HCT116 (cell line): ENCODE measurements around the gene NUF2. TPM values are rescaled to one million over a fixed set of nuclear protein-coding genes. Genes with fewer than 3 reads are reported as not detected.

ENCODE experiments used
- ATAC-seq: fragments of 200-7000 bp; cut with Tn5 transposase; 2 replicates; pipeline ENCODE4 v1.9.1; 2020; ENCODE audit warnings: mild to moderate bottlenecking, moderate library complexity
- BruUV-seq: library from RNA; stranded (reverse); fragments of 400-500 nt; replicated peaks from 2 replicates; lab custom pipeline; 2021; lab: Mats Ljungman, UMichigan
- CTCF ChIA-PET: fragments of 300-600 bp; sonication (Branson Sonifier 250); formaldehyde crosslinking; loops from one replicate; lab custom pipeline; 2021; ENCODE audit warnings: antibody characterized with exemption; lab: Charles Lee
- POLR2A ChIA-PET: fragments of 300-600, 350-600 bp; sonication (Branson Sonifier 250); formaldehyde crosslinking; loops from one replicate; lab custom pipeline; 2021; ENCODE audit warnings: antibody characterized with exemption; lab: Charles Lee
- RAD21 ChIA-PET, 2 experiments: fragments of 300-600 bp; sonication (Branson Sonifier 250); formaldehyde crosslinking; loops; one replicate each; lab custom pipeline; 2023; ENCODE audit warnings: low total read pairs in 2 of 2; ENCODE audit not compliant: uncharacterized antibody in 2 of 2, unreplicated experiment in 2 of 2, low non-redundant PET in 1 of 2; lab: Charles Lee
- DNase-seq: peaks from one replicate; pipeline ENCODE4 v3.0.0-alpha.2; 2010; ENCODE audit warnings: low read depth, low spot score
- H2AFZ ChIP-seq: fragments of 200-600 bp; shearing (Covaris generic), sonication (generic); 2 replicates; pipeline ENCODE4 v1.6.1; 2017; ENCODE audit warnings: low read depth, mixed run types, mixed read lengths, antibody characterized with exemption, low read length; ENCODE audit not compliant: poor library complexity, severe bottlenecking
- H3K27ac ChIP-seq: 2 replicates; pipeline ENCODE4 v1.5.1; 2012; ENCODE audit warnings: low read depth, low read length
- H3K27me3 ChIP-seq: fragments of 200-600 bp; sonication (generic); 2 replicates; pipeline ENCODE4 v1.6.1; 2016; ENCODE audit warnings: mixed run types, low read length, mixed read lengths; ENCODE audit not compliant: insufficient read depth
- H3K36me3 ChIP-seq, 2 experiments: fragments of 200-500 bp in 1 of 2; fragments of 200-600 bp in 1 of 2; sonication (Bioruptor generic) in 1 of 2; sonication (generic) in 1 of 2; 2 replicates each; pipeline versions ENCODE4 v1.5.1 to v1.6.1; 2014 to 2016; ENCODE audit warnings: low read length in 2 of 2, inconsistent platforms in 1 of 2, mixed read lengths in 1 of 2, mixed run types in 1 of 2; ENCODE audit not compliant: insufficient read depth in 2 of 2, control insufficient read depth in 1 of 2
- H3K4me1 ChIP-seq, 2 experiments: fragments of 200-600 bp in 1 of 2; sonication (generic) in 1 of 2; 2 replicates each; pipeline versions ENCODE4 v1.5.1 to v1.6.1; 2012 to 2017; ENCODE audit warnings: low read length in 2 of 2, inconsistent platforms in 1 of 2, mild to moderate bottlenecking in 1 of 2, mixed read lengths in 1 of 2, mixed run types in 1 of 2, moderate library complexity in 1 of 2; ENCODE audit not compliant: insufficient read depth in 2 of 2, control insufficient read depth in 1 of 2
- H3K4me2 ChIP-seq: fragments of 200-600 bp; sonication (generic); 2 replicates; pipeline ENCODE4 v1.6.1; 2017; ENCODE audit warnings: mixed run types, low read length, mixed read lengths
- H3K4me3 ChIP-seq, 2 experiments: fragments of 200-600 bp in 1 of 2; sonication (generic) in 1 of 2; replicated peaks in 1 of 2; 2 replicates each; pipeline ENCODE4 v1.5.1; 2011 to 2016; ENCODE audit warnings: low read length in 2 of 2, control low read depth in 1 of 2, low read depth in 1 of 2, mild to moderate bottlenecking in 1 of 2, mixed read lengths in 1 of 2, mixed run types in 1 of 2
- H3K79me2 ChIP-seq: fragments of 200-600 bp; sonication (generic); 2 replicates; pipeline ENCODE4 v1.6.1; 2017; ENCODE audit warnings: mild to moderate bottlenecking, mixed run types, low read length, moderate library complexity, mixed read lengths; ENCODE audit not compliant: insufficient read depth
- H3K9ac ChIP-seq: fragments of 200-600 bp; sonication (generic); 2 replicates; pipeline ENCODE4 v1.6.1; 2016; ENCODE audit warnings: low read length, mixed read lengths
- H3K9me2 ChIP-seq: fragments of 200-600 bp; sonication (generic), shearing (Covaris generic); 2 replicates; pipeline ENCODE4 v1.6.1; 2017; ENCODE audit warnings: mixed run types, mild to moderate bottlenecking, moderate library complexity; ENCODE audit not compliant: insufficient read depth
- H3K9me3 ChIP-seq, 2 experiments: fragments of 200-500 bp in 1 of 2; fragments of 200-600 bp in 1 of 2; sonication (Bioruptor generic) in 1 of 2; sonication (generic) in 1 of 2; 2 replicates each; pipeline ENCODE4 v1.6.1; 2014 to 2017; ENCODE audit warnings: low read length in 2 of 2, mixed read lengths in 2 of 2, inconsistent platforms in 1 of 2, low read depth in 1 of 2, mild to moderate bottlenecking in 1 of 2, mixed run types in 1 of 2, moderate library complexity in 1 of 2; ENCODE audit not compliant: control insufficient read depth in 1 of 2, insufficient read depth in 1 of 2
- H4K20me1 ChIP-seq: fragments of 200-600 bp; sonication (generic), shearing (Covaris generic); 2 replicates; pipeline ENCODE4 v1.6.1; 2017; ENCODE audit warnings: mixed run types, mild to moderate bottlenecking, moderate library complexity; ENCODE audit not compliant: insufficient read depth
- CBX3 ChIP-seq: IDR thresholded peaks from 2 replicates; pipeline ENCODE4 v1.6.1; 2012; ENCODE audit warnings: low read depth
- CEBPB ChIP-seq: IDR thresholded peaks from 2 replicates; pipeline ENCODE4 v1.6.1; 2012; ENCODE audit warnings: low read depth
- EGR1 ChIP-seq: IDR thresholded peaks from 2 replicates; pipeline ENCODE4 v1.6.1; 2012; ENCODE audit warnings: low read depth
- ELF1 ChIP-seq: IDR thresholded peaks from 2 replicates; pipeline ENCODE4 v1.6.1; 2012; ENCODE audit warnings: low read depth, borderline replicate concordance
- EZH2 ChIP-seq: fragments of 200-600 bp; sonication (generic); IDR thresholded peaks from 2 replicates; pipeline ENCODE4 v1.6.1; 2017; ENCODE audit warnings: antibody characterized with exemption, mixed run types
- FOSL1 ChIP-seq: IDR thresholded peaks from 2 replicates; pipeline ENCODE4 v1.6.1; 2012; ENCODE audit warnings: low read depth
- JUND ChIP-seq: IDR thresholded peaks from 2 replicates; pipeline ENCODE4 v1.6.1; 2012
- POLR2A ChIP-seq: IDR thresholded peaks from 2 replicates; pipeline ENCODE4 v1.7.0; 2011; ENCODE audit warnings: borderline replicate concordance; ENCODE audit not compliant: insufficient read depth, insufficient read length; ENCODE audit errors: extremely low read depth
- POLR2AphosphoS5 ChIP-seq: IDR thresholded peaks from 2 replicates; pipeline ENCODE4 v1.6.1; 2011; ENCODE audit warnings: mild to moderate bottlenecking, low read depth, low read length, moderate library complexity
- RAD21 ChIP-seq: IDR thresholded peaks from 2 replicates; pipeline ENCODE4 v1.6.1; 2012; ENCODE audit warnings: low read depth, mild to moderate bottlenecking
- SP1 ChIP-seq: IDR thresholded peaks from 2 replicates; pipeline ENCODE4 v1.6.1; 2012; ENCODE audit warnings: low read depth
- SRF ChIP-seq: IDR thresholded peaks from 2 replicates; pipeline ENCODE4 v1.6.1; 2012; ENCODE audit warnings: low read depth
- TCF7L2 ChIP-seq: IDR thresholded peaks from 2 replicates; pipeline ENCODE4 v1.7.0; 2011; ENCODE audit warnings: borderline replicate concordance, inconsistent platforms; ENCODE audit not compliant: insufficient read depth, insufficient read length; ENCODE audit errors: extremely low read depth
- YY1 ChIP-seq: IDR thresholded peaks from 2 replicates; pipeline ENCODE4 v1.6.1; 2011; ENCODE audit warnings: low read length, low read depth, moderate library complexity, mild to moderate bottlenecking; ENCODE audit not compliant: insufficient replicate concordance; ENCODE audit errors: extremely low read depth
- ZFX ChIP-seq: fragments of 450-650 bp; IDR thresholded peaks from 2 replicates; pipeline ENCODE4 v1.6.1; 2017
- intact Hi-C: fragments of 100-400 bp; cut with micrococcal nuclease; formaldehyde crosslinking; loops from 2 replicates; pipeline ENCODE4 v1.10.0; 2022
- total RNA-seq: library from RNA; stranded (reverse); gene quantifications from one replicate; pipeline ENCODE4 v1.2.1, GENCODE V29; 2021; ENCODE audit not compliant: unreplicated experiment
- TF ChIP-seq, protein P1 (sequence below): IDR thresholded peaks from 2 replicates; pipeline ENCODE4 v1.6.1; 2012
- TF ChIP-seq, protein P2 (sequence below): IDR thresholded peaks from 2 replicates; pipeline ENCODE4 v1.6.1; 2012; ENCODE audit warnings: low read depth
- TF ChIP-seq, protein P3 (sequence below): IDR thresholded peaks from 2 replicates; pipeline ENCODE4 v1.6.1; 2012
- TF ChIP-seq, protein P4 (sequence below): IDR thresholded peaks from 2 replicates; pipeline ENCODE4 v1.6.1; 2011; ENCODE audit warnings: mild to moderate bottlenecking, low read length, moderate library complexity; ENCODE audit not compliant: insufficient replicate concordance; ENCODE audit errors: extremely low read depth

The NUF2 gene
- total RNA-seq, 1 experiment from 2014 or later: 37.6 TPM

DNA sequence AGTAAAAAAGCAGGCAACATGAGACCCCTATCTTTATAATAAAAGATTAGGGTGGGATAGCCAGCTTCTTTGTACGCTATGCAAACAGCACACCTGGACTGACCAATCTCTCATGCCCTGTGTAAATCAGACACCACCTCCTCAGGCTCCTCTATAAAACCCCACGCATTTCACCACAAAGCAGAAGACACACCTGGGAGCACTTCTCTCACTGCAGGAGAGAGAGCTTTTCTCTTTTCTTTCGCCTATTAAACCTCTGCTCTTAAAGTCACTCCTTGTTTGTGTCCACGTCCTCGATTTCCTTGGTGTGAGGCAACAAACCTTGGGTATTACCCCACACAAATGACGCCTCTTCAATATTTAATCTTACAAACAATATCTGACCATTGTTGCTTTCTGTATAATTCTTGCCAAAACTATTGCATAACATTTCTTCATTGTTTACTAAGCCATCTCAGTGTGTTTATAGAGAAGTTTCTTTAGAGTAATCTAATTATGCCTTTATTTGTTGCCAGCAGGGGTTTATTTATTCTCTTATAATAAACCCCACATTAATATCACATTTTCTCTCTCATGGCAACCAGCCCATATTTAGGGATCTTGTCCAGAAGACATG, 31.6 kb upstream of the NUF2 start:
- POLR2A ChIA-PET: no interaction called here
- CTCF ChIA-PET: no interaction called here
- H3K9ac ChIP-seq: no peak overlapping the region
- no peak overlapping the region for H3K4me2 ChIP-seq
- H3K4me3 ChIP-seq: no peak overlapping the region
- no peaks in the 10 kb centered on the region for H3K9me3 ChIP-seq
- BruUV-seq: no TSS peak
- H3K4me1 ChIP-seq: no peaks in the 10 kb centered on the region
- no peak for ATAC-seq
- H4K20me1 ChIP-seq: no peaks in the 10 kb centered on the region
- H3K79me2 ChIP-seq: no peaks in the 10 kb centered on the region
- H3K36me3 ChIP-seq: no peaks in the 10 kb centered on the region
- H3K27ac ChIP-seq: no peak overlapping the region
- RAD21 ChIA-PET: no interaction called here
- TF ChIP-seq CBX3 (no peak), FOSL1 (no peak), CEBPB (no peak), YY1 (no peak), SRF (no peak), JUND (no peak), EZH2 (no peak), POLR2AphosphoS5 (no peak), RAD21 (no peak), SP1 (no peak), ZFX (no peak), ELF1 (no peak), EGR1 (no peak), POLR2A (no peak), TCF7L2 (no peak)
- TF ChIP-seq, protein P1, sequence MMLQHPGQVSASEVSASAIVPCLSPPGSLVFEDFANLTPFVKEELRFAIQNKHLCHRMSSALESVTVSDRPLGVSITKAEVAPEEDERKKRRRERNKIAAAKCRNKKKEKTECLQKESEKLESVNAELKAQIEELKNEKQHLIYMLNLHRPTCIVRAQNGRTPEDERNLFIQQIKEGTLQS: no peak
- TF ChIP-seq, protein P2, sequence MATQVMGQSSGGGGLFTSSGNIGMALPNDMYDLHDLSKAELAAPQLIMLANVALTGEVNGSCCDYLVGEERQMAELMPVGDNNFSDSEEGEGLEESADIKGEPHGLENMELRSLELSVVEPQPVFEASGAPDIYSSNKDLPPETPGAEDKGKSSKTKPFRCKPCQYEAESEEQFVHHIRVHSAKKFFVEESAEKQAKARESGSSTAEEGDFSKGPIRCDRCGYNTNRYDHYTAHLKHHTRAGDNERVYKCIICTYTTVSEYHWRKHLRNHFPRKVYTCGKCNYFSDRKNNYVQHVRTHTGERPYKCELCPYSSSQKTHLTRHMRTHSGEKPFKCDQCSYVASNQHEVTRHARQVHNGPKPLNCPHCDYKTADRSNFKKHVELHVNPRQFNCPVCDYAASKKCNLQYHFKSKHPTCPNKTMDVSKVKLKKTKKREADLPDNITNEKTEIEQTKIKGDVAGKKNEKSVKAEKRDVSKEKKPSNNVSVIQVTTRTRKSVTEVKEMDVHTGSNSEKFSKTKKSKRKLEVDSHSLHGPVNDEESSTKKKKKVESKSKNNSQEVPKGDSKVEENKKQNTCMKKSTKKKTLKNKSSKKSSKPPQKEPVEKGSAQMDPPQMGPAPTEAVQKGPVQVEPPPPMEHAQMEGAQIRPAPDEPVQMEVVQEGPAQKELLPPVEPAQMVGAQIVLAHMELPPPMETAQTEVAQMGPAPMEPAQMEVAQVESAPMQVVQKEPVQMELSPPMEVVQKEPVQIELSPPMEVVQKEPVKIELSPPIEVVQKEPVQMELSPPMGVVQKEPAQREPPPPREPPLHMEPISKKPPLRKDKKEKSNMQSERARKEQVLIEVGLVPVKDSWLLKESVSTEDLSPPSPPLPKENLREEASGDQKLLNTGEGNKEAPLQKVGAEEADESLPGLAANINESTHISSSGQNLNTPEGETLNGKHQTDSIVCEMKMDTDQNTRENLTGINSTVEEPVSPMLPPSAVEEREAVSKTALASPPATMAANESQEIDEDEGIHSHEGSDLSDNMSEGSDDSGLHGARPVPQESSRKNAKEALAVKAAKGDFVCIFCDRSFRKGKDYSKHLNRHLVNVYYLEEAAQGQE: no peak
- TF ChIP-seq, protein P3, sequence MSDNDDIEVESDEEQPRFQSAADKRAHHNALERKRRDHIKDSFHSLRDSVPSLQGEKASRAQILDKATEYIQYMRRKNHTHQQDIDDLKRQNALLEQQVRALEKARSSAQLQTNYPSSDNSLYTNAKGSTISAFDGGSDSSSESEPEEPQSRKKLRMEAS: no peak
- TF ChIP-seq, protein P4, sequence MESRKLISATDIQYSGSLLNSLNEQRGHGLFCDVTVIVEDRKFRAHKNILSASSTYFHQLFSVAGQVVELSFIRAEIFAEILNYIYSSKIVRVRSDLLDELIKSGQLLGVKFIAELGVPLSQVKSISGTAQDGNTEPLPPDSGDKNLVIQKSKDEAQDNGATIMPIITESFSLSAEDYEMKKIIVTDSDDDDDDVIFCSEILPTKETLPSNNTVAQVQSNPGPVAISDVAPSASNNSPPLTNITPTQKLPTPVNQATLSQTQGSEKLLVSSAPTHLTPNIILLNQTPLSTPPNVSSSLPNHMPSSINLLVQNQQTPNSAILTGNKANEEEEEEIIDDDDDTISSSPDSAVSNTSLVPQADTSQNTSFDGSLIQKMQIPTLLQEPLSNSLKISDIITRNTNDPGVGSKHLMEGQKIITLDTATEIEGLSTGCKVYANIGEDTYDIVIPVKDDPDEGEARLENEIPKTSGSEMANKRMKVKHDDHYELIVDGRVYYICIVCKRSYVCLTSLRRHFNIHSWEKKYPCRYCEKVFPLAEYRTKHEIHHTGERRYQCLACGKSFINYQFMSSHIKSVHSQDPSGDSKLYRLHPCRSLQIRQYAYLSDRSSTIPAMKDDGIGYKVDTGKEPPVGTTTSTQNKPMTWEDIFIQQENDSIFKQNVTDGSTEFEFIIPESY: no peak
- TF ChIP-seq, all 23 proteins: peak for 0
- H3K27me3 ChIP-seq: no peaks in the 10 kb centered on the region
- intact Hi-C loops: no loop called here
- no peak overlapping the region for H2AFZ ChIP-seq
- DNase-seq: no peak
- no peaks in the 10 kb centered on the region for H3K9me2 ChIP-seq
